ENCODE measurements around the gene SUSD4. TPM values are rescaled to one million over a fixed set of nuclear protein-coding genes. Genes with fewer than 3 reads are reported as not detected.

The SUSD4 gene
- polyA plus RNA-seq, 1 of the 3 experiments (the other 2 are of a cell fraction) = 0.31 TPM

- TF ChIP-seq EP300 (IDR thresholded peaks at IDR 0.05; ENCODE audit: borderline replicate concordance in 1 of 2, low read depth in 1 of 2, low read length in 1 of 2) (no peak), FOXJ3 (CRISPR knock-in tag; IDR thresholded peaks at IDR 0.05) (no peak)
Measured at GRCh38 chr1:223330466-223330865, 33.5 kb downstream of the SUSD4 start (continued).

- Histone ChIP-seq H2AFZ (ENCODE audit: low read depth) (no peak overlapping the region), H3K4me2 (no peak overlapping the region), H3K36me3 (replicated peaks in 1 of 2; ENCODE audit: control insufficient read depth in 1 of 2, insufficient read depth in 2 of 2, low read length in 1 of 2) (no peaks in the 10 kb centered on the region), H3K27me3 (ENCODE audit: insufficient read depth) (no peaks in the 10 kb centered on the region), H3K9me3 (no peaks in the 10 kb centered on the region), H3K4me1 (ENCODE audit: control insufficient read depth in 1 of 2, insufficient read depth in 2 of 2, low read depth in 1 of 2, low read length in 1 of 2) (no peaks in the 10 kb centered on the region), H3K27ac (ENCODE audit: low read depth in 2 of 2, low read length in 1 of 2) (no peak overlapping the region), H3K79me2 (ENCODE audit: insufficient read depth) (no peaks in the 10 kb centered on the region), H3K9me2 (no peaks in the 10 kb centered on the region), H3F3A (replicated peaks; ENCODE audit: insufficient read depth) (no peaks in the 10 kb centered on the region), H4K20me1 (ENCODE audit: insufficient read depth) (no peaks in the 10 kb centered on the region), H3K9ac (no peak overlapping the region), H3K4me3 (ENCODE audit: low read depth in 2 of 2, low read length in 1 of 2) (no peak overlapping the region)
- no peak for DNase-seq
- 38% methylated on average over 5 of the region's 5 CpGs for WGBS (ENCODE audit: low lambda C conversion rate)
- ChIA-PET POLR2A (no interaction called here), CTCF (no interaction called here)
- no peak for TF ChIP-seq JUND (IDR thresholded peaks at IDR 0.05)
- no peak for TF ChIP-seq POLR2AphosphoS5 (IDR thresholded peaks at IDR 0.05; ENCODE audit: low read depth, low read length)
- TF ChIP-seq MEF2A (IDR thresholded peaks at IDR 0.05; ENCODE audit: borderline replicate concordance, low read depth) = no peak
- no peak for TF ChIP-seq SMC3 (IDR thresholded peaks at IDR 0.05; ENCODE audit: low read depth, low read length)
- TF ChIP-seq PBX3 (IDR thresholded peaks at IDR 0.05) = no peak
- no peak for TF ChIP-seq TEAD4 (IDR thresholded peaks at IDR 0.05; ENCODE audit: borderline replicate concordance, insufficient read depth)
- TF ChIP-seq RXRA (IDR thresholded peaks at IDR 0.05; ENCODE audit: borderline replicate concordance, low read depth) = no peak
- no peak for TF ChIP-seq RCOR1 (IDR thresholded peaks at IDR 0.05; ENCODE audit: low read length)
Measured at GRCh38 chr1:223329664-223330415, 34.1 kb downstream of the SUSD4 start.

GRCh38 chr1:223329252-223329651, 34.7 kb downstream of the SUSD4 start:
- ChIA-PET CTCF (no interaction called here), POLR2A (no interaction called here)
- no peak for DNase-seq
- Histone ChIP-seq H3K9me2 (no peaks in the 10 kb centered on the region), H3K79me2 (ENCODE audit: insufficient read depth) (no peaks in the 10 kb centered on the region), H4K20me1 (ENCODE audit: insufficient read depth) (no peaks in the 10 kb centered on the region), H3K4me1 (ENCODE audit: control insufficient read depth in 1 of 2, insufficient read depth in 2 of 2, low read depth in 1 of 2, low read length in 1 of 2) (no peaks in the 10 kb centered on the region), H3F3A (replicated peaks; ENCODE audit: insufficient read depth) (no peaks in the 10 kb centered on the region), H3K36me3 (replicated peaks in 1 of 2; ENCODE audit: control insufficient read depth in 1 of 2, insufficient read depth in 2 of 2, low read length in 1 of 2) (no peaks in the 10 kb centered on the region), H3K4me3 (ENCODE audit: low read depth in 2 of 2, low read length in 1 of 2) (no peak overlapping the region), H3K27me3 (ENCODE audit: insufficient read depth) (no peaks in the 10 kb centered on the region), H2AFZ (ENCODE audit: low read depth) (no peak overlapping the region), H3K27ac (ENCODE audit: low read depth in 2 of 2, low read length in 1 of 2) (no peak overlapping the region), H3K9ac (no peak overlapping the region), H3K4me2 (no peak overlapping the region), H3K9me3 (no peaks in the 10 kb centered on the region)
- TF ChIP-seq RCOR1 (IDR thresholded peaks at IDR 0.05; ENCODE audit: low read length) (no peak), YY1 (IDR thresholded peaks at IDR 0.05; ENCODE audit: low read depth) (no peak), SIN3A (IDR thresholded peaks at IDR 0.05; ENCODE audit: borderline replicate concordance, low read depth, low read length) (no peak), FOSL2 (IDR thresholded peaks at IDR 0.05; ENCODE audit: borderline replicate concordance, low read depth) (no peak), POLR2AphosphoS5 (IDR thresholded peaks at IDR 0.05; ENCODE audit: low read depth, low read length) (no peak), EZH2phosphoT487 (IDR thresholded peaks at IDR 0.05; ENCODE audit: borderline replicate concordance, low read depth) (no peak), SMC3 (IDR thresholded peaks at IDR 0.05; ENCODE audit: low read depth, low read length) (no peak), CTCF (IDR thresholded peaks at IDR 0.05) (no peak), IRF3 (IDR thresholded peaks at IDR 0.05; ENCODE audit: low read depth, low read length) (no peak), GABPA (IDR thresholded peaks at IDR 0.05; ENCODE audit: low read depth) (no peak), TAF1 (IDR thresholded peaks at IDR 0.05; ENCODE audit: borderline replicate concordance, low read depth, low read length) (no peak), RFX5 (IDR thresholded peaks at IDR 0.05; ENCODE audit: low read length) (no peak), GATA2 (CRISPR knock-in tag; IDR thresholded peaks at IDR 0.05) (no peak), MXI1 (IDR thresholded peaks at IDR 0.05; ENCODE audit: low read depth, low read length) (no peak)

Measured in SK-N-SH (cell line).